Skeletal muscle cell (primary cell): ENCODE data around the gene GABBR2.

ENCODE experiments used
- DNase-seq: peaks from one replicate; pipeline ENCODE4 v3.0.0-alpha.2; 2010; ENCODE audit warnings: low read depth
- H3K4me3 ChIP-seq: 2 replicates; pipeline ENCODE4 v1.5.1; 2011; ENCODE audit warnings: low read depth, mild to moderate bottlenecking, control low read depth, low read length, moderate library complexity

GABBR2 gene

DNA sequence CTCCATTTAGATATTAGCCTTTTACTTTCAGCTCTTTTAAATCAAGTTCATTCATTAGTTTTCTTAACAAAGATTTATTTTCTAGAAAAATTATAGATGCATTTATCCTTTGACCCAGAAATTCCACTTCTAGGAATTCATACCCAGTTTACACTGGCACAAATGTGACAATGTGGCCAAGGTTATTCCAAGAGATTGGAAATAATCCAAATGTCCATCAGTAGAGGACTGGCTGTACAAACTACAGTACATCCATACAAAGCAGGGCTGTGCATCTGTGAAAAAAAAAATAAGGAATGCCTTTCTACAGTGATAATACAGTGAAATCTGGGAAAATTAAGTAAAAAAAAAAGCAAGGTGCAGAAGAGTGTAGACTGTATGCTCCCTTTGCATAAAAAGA is 149.2 kb downstream of the GABBR2 start:
- DNase-seq = no peak
- no peak overlapping the region for H3K4me3 ChIP-seq

DNA sequence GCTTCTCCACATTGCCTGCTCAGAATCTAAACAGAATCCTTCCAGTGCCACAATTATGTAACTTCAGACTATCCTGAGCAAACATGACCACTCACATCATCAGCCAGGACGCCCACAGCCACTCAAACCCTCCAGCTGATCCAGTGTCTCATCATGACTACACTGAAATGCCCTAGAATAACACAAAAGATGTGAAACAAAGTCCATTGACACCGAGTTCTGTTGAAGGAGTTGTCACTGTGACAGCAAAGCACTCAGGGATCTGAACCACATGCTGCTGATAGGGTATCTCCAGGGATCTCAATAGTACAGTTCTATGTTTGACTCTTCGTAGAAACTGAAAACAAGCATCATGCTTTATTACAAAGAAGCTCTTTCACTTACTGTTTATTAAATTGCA is 150.2 kb downstream of the GABBR2 start:
- H3K4me3 ChIP-seq = no peak overlapping the region
- DNase-seq = no peak

DNA sequence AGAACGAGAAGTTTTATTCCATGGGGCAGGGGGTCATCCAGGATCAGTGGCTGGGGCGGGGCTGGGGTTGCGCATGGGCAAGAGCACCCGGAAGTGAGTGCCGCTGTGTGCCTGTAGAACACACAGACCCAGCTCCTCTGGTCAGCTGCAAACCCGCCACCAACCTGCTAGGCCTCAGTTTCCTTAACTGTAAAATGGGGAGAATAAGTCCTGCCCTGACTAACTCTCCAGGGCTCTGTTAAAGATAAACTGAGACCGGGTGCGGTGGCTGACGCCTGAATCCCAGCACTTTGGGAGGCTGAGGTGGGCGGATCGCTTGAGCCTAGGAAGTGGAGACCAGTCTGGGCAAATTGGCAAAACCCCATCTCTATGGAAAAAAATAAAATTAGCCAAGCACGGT is 152.2 kb downstream of the GABBR2 start:
- H3K4me3 ChIP-seq = no peak overlapping the region
- DNase-seq = no peak

DNA sequence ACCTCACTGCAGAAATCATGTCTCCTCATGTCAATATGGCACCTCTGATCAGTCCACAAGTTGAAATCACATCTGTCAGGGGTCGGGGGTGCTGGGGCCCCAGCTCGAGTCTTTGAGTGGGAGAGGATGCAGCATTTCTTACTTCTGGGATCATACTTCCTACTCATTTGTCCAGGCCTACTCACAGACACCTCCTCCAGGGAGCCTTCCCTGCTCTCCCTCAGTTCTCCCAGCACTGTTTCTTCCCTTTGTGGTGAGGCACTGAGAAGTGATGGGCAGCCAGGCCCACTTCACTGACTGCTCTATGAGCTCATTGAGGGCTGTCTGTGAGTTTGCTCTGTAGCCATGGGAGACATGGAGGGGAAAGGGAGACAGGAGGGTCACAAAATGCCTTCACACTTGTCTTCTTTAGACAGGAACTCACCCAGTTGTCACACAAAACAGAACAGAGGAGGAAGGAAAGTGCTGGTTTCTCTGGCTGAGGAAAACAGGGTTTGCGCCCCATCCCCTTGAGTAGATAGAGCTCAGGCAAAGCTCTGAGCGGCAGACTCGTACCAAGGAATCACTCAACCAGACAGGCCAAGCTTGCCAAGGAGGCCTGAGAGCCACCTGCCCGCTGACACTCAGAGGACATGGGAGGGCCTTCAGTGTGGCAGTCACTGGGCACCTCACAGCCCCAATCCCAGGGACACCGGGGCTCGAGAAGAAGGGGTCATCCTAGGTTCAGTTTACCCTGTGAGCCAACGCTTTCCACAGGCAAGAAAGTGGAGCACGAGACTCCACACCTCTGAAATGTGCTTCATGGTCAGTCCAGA is 152.9 kb downstream of the GABBR2 start:
- no peak overlapping the region for H3K4me3 ChIP-seq

DNA sequence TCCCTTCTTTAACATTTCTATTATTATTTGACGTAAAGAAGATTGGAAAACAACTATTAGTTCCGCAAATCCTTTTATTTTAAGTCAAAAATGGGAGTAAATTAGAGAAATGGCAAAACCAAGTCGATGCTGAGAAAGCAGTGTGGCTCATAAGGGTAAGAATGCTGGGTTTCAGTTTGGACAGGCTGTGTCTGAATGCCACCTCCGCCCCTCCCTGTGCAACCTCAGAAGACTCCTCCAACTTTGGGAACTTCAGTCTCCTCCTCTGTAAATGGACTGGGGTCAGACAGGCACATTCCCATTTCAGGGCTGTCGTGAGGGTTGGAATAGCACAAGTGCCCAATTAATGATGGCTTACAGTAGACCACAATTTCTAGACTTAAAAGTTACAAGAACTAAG is 154.0 kb downstream of the GABBR2 start:
- no peak overlapping the region for H3K4me3 ChIP-seq
- no peak for DNase-seq

More for the DNA sequence above, 152.9 kb downstream of the GABBR2 start:
- no peak for DNase-seq

DNA sequence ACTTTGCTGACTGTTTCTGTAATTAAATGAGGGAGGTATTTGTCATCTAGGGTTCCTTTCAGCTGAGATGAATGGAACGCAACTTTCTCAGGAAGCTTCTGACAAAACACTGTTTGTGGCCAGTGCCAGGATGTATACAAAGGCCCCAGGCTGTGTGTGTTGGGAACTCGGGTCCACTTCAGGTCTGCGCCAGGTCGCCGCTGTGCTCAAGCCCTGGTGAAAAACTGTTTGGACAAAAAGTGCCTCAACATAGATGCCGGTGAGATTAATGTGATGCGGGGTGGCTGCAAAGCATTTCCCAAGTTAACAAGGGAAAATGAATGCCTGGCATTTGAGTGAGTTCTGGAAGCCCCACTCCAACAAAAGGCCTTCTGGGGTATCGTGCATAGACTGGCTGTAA is 156.4 kb downstream of the GABBR2 start:
- no peak for DNase-seq

DNA sequence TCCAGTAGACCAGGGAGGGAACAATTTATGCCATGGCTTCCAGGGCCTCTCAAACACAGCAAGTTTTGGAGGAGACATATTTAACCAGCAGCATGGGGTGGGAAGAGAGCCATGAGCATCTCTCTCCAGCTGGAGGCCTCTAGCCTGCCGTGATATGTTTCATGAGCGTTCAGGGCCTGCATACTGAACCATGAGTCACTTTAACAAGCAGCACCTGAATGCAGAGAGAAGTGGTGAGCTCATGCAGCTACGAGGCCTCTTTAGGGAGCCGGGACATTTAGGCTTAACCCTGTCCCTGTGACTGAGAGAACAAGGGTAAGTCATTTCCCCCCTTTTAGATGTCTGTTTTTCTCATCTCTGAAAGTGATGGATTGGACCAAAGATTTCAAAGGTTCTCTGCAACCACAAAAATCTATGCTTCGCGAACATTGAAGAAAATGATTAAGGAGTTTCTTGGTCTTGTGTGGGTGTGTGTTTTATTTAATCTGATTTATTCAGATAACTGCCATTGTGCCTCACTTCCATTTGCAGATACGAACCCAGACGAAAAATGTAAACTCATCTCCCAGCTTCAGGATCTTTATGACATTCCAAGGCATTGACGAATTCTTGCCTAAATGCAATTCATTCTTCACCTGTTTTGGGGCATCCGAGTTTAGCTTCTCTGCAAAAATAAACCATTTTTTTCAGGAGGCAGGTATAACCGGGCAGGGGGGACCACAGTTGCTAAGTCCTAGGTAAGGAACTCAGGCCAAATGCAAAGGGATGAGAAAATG is 157.0 kb downstream of the GABBR2 start:
- DNase-seq = peak; percentile 52
- no peak overlapping the region for H3K4me3 ChIP-seq

More for the DNA sequence above, 156.4 kb downstream of the GABBR2 start:
- no peak overlapping the region for H3K4me3 ChIP-seq

DNA sequence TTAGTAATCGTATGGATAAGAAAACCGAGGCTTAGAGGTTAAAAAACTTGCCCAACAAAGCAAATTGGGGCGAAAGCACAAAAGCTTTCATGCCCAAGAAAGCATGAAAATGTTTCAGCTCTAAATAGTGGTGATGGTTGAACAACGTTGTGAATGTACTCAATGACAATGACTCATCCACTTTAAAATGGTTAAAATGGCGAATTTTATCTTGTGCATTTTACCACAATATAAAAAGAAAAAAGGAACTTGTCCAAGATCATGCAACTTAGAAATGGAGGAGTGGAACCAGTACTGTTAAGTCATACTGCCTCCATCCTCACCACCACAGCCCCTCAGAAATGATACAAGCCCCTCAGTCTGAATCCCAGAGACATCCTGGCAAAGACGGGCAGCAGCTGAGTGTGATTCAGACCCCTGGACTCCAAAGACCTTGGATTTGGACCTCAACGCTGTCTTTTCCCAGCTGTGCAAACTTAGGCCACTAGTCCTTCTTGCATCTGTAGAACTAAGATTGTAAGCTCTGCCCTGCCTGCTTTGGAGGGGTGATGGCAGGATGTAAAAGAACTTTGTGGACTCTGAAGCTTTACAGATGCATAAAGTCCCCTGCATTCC is 158.4 kb downstream of the GABBR2 start:
- no peak overlapping the region for H3K4me3 ChIP-seq
- DNase-seq = no peak

DNA sequence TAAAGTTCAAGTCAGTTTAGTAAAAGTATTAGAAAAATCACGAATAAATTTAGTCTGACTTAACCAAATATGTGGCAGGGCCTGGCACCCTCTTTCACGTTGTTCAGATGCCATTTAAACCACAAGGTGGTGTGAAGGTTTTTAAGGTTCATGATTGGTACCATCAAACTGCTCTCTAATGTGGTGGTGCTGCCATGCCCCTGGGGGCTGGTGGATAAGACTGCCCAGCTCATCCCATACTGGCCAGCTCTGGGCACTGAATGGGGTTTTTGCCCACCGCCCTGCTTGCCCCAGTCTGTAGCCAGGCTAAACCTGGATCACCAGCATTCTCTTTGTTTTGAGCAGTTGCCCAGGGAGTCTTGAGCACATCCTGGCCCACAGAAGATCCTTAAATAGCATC is 159.3 kb downstream of the GABBR2 start:
- H3K4me3 ChIP-seq = no peak overlapping the region
- no peak for DNase-seq

DNA sequence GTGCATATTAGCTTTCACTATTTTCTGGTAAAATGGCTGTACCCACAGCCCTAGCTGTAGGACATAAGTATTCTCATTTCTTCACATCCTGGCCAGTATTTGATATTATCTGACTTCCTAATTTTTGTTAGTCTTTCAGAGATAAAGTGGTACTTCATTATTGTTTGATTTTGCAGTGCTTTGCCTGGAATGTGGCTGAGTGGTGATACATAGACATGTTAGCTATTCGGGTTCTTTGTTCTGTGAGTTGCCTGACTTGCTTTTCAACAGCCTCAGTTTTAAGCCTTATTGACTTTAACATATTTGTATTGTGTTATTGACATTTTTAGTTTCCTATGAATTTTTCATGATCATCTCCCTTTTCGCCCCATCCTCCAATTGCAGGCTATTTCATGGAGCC is 161.1 kb downstream of the GABBR2 start:
- no peak overlapping the region for H3K4me3 ChIP-seq

DNA sequence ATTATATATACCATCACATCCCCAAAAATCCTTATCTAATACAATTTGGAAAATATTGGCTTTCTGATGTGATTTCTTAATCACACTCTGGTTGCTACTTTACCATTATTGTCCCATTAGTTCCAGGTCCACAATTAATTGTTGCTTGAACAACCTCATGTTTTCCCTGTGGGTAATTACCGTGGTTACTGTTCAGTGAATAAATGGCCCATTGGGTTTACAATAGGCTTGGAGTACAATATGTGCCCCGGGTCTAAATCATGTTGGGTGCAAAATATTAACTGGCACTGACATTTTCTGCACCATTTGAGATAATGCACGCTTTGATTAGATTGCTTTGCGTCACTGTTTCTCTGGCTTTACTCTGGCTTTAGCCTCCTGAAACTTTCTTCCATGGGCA is 163.7 kb downstream of the GABBR2 start:
- no peak for DNase-seq
- no peak overlapping the region for H3K4me3 ChIP-seq

More for the DNA sequence above, 161.1 kb downstream of the GABBR2 start:
- DNase-seq = no peak

DNA sequence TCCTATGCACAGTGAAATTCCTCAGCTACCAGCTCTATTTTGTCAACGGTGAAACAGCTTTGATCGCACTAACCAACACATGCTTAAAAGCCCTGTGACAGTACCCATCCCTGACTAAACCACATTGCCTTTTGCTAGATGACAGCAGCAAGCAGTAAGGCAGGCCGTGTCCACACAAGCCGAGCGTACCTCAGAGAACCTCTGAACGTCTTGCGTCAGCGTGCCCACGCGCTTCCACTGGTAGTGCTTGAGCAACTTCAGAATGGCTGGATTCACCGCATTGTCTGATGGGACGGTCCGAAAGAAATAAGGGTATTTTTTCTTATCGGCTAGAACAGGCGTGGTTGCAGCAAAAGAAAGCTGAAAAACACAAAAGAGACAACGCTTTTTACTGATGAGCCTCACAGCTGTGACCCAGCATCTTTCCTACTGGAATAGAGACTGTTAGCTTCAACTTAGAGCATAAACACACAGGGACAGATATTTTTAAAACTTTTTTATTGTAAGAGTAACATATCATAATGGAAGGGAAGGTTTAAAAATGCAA is 167.0 kb downstream of the GABBR2 start:
- H3K4me3 ChIP-seq = no peak overlapping the region
- no peak for DNase-seq

DNA sequence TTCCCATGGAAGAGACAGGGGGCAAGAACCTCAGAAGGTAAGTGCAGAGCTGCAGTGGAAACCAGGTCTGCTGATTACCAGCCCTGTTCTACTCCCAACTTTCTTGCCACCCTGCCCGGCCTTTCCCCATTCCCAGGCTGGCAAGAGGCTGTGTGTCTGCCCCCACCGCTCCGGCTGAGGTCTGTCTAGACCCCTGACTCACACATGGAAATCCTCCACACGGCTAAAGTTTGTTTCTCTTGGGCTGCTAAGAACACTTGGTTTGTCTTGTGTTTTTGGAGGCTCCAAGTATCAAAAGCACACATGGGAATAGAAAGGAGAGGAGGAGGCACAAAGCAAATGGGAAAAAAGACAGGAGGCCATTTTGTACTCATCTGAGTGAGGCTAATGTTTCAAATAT is 168.3 kb downstream of the GABBR2 start:
- DNase-seq = no peak
- H3K4me3 ChIP-seq = no peak overlapping the region

DNA sequence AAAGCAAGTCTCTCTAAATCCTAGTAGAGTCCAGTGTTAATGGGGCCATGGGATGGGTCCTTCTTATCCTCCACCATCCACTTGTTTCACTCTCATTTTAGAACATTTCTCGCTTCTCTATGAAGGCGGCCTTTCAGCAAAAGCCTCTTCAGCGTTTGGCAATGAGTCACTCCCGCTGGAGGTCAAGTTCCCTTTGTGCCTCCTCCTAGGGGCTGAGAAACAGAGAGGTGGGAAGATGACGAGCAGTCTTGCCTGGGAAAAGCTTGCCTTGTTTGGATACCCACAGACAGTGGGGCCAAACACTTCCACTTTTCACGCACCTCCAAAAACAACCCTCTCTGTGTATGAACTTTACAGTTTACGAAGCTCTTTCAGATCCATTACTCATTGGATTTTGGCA is 168.8 kb downstream of the GABBR2 start:
- no peak for DNase-seq

DNA sequence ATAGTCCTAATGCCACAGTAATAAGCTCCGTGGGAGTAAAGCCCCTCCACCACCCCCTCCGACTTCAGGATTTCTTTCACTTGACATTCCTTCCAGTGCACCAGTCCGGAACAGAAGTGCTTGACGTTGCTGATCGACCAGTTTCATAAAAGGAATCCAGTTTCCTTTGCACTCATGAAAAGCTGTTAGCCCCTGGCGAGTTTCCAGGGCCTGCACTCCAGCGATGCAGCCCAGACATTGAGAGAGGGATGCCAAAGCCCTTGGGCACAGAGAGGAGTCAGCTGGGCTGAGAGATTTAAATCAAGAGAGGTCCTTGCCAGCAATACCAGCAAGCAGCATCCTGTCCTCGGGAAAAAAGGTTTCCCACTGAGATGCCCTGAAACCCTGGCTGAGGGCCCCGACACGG is 170.1 kb downstream of the GABBR2 start:
- no peak overlapping the region for H3K4me3 ChIP-seq
- no peak for DNase-seq

More for the DNA sequence above, 168.8 kb downstream of the GABBR2 start:
- H3K4me3 ChIP-seq = no peak overlapping the region

DNA sequence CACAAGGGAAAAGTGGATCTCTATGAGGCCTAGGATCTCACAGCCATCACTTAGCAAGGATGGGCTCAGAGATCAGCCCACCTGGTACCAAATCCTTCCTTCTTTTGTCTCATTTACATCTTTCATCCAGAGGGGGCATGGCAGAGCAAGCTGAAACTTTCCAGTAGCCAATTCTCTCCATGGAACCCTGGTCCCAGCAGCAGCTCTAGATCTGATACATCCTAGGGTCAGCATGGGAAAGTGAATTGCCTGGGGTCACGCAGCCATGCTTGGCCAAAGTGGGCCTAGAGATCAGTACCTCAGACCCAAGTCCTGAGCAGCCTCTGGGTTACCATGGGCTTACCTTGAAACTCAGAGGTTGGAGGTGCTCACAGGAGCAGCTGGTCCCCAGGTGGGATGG is 170.5 kb downstream of the GABBR2 start:
- DNase-seq = no peak
- no peak overlapping the region for H3K4me3 ChIP-seq

DNA sequence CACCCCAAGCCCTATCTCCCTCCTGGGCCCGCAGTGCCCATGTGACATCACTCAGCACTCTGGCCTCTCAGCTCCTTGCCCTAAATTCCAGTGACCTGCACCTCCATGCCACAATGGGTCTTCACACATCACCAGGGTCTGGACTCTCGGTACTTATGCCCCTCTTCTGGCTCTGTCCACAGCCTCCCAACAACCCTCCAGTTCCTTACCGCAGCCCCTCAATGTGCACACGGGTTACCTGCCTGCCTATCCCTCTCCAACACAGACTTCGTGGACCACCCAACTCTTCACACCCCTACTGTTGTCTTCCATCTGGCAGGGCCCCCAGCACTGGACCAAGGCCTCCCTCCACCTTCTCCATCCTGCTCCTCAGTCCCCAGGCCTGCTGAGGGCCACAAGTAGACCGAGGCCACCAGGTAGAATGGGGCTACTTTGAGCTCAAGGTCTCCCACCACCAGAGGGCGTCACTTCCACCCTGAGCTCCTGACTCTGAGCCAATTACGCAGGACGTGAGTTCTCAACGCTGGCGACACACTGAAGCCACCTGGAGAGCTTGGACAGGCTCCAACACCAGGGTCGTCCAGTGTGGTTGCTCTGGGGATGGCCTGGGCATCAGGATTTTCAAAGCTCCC is 172.1 kb downstream of the GABBR2 start:
- H3K4me3 ChIP-seq = no peak overlapping the region
- DNase-seq = no peak

DNA sequence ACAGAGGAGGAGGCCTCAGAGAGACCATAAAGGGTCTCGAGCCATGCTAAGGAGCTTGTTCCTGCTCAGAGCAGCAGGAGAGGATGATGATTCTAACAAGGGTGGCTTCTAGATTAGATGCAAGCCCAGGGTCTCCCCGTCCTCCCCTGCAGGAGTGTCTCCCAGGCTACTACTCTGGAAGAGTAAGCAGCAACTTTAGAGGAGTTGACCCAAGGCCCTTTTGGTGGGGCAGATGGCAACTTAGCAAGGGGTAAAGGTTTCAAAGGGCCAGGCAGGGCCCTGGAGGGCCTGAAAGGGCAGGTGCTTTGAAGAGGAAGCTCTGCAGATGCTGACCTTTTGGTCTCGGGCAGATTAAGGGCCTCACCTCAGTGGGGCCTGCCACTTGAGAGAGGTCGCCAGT is 174.9 kb downstream of the GABBR2 start:
- DNase-seq = no peak

DNA sequence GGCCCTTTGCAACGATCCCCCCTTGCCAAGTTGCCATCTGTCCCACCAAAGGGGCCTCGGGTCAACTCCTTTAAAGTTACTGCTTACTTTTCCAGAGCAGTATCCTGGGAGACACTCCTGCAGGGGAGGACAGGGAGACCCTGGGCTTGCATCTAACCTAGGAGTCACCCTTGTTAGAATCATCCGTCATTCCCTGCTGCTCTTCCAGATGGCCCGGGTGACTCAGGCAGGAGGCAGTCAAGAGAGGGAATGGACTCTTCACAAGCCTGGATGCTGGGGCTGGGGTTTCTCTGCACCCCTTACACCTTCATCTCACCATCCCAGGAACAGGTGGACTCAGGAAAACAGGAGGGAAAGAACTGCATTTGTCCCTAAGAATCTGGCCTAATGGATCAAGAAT is 175.6 kb downstream of the GABBR2 start:
- DNase-seq = no peak
- no peak overlapping the region for H3K4me3 ChIP-seq

More for the DNA sequence above, 174.9 kb downstream of the GABBR2 start:
- no peak overlapping the region for H3K4me3 ChIP-seq

DNA sequence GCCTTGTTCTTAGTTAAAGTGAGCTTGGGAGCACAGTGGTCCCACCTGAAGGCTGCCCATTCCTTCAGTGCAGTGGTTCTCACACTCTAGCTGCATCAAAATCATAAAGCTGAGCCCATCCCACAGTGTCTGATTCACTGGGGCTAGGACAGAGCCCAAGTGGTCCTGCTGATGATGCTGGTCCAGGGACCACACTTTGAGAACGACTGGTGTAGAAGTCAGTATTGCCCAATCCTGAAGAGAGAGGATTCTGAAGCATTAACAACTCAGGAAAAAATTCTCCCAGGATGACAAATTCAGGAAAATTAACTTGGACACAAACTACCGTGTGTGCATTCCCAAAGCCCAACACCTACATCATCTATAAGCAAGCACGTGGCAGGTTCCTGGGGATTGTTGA is 176.2 kb downstream of the GABBR2 start:
- H3K4me3 ChIP-seq = no peak overlapping the region
- no peak for DNase-seq
